Measurements from ENCODE around the gene GLYATL3.

DNA sequence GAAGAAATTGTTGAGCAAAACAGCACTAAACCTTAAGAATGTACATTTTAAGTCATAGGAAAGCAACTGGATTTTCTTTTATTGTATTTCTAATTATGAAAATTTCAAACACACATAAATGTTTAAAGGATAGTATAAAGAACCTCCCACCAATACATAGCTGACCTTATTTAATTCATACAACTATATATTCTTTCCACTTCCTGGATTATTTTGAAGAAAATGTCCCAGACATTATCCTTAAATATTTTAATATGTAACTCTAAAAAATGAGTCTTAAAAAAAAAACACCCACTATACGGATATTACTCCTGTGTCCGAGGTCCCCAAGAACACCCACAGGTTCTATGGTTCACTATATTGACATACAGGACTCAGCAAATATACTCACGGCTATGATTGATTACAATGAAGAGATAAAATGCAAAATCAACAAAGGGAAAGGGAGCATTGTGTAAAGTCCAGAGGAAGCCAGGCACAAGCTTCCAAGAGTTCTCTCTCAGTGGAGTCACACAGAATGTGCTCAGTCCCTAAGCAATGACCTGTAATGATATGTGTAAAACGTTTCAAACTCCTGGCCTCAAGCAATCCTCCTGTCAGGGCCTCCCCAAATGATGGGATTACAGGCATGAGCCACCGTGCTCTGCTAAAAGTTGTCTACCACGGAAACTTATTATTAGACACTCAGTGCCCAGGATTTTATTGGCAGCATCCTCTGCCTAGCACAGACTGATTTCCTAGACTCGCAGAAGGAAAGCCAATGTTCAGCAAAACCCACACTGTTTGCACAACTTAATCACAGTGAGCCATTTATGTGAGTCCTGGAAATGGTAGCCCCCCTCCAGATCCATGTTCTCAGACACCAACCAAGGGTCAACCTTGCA, 23.2 kb downstream of the GLYATL3 start:
- no peak for TF ChIP-seq POLR2A (IDR thresholded peaks at IDR 0.05; ENCODE audit: low read depth, low read length)
- TF ChIP-seq TAF1 (IDR thresholded peaks at IDR 0.05; ENCODE audit: borderline replicate concordance, low read depth, low read length): no peak
- no peak for TF ChIP-seq POLR2AphosphoS5 (IDR thresholded peaks at IDR 0.05; ENCODE audit: low read depth, low read length)

All from GM12892 (cell line).